ENCODE data around the gene CXCL9.
"Not testable (repeated sequence)": the region's sequence is repeated elsewhere in the genome, so short reads cannot be mapped to it uniquely, and the experiment has no call there.

The CXCL9 gene

GRCh38 chr4:75954811-75955210, 52.5 kb downstream of the CXCL9 start:
- DNase-seq (ENCODE audit: low spot score): not testable (repeated sequence)

GRCh38 chr4:75953509-75953908, 53.8 kb downstream of the CXCL9 start:
- no peak for DNase-seq (ENCODE audit: low spot score)
